Esophagus mucosa (tissue), 1 donor: ENCODE results near the gene CALD1. TPM values are rescaled to one million over a fixed set of nuclear protein-coding genes. Genes with fewer than 3 reads are reported as not detected.

Experiments used
- ATAC-seq: fragments of 200-7000 bp; cut with Tn5 transposase; one replicate; pipeline ENCODE4 v1.9.1; 2020
- total RNA-seq: library from RNA; stranded (reverse); gene quantifications from one replicate; pipeline ENCODE4 v1.2.4, GENCODE V29; 2023
- donor health status: DM: yes; HTN: yes; CAD: no.

CALD1 gene
- total RNA-seq, 1 donor from 2014 or later, result 46.1 TPM

- no peak for ATAC-seq
Measured at GRCh38 chr7:134828361-134828760, 48.9 kb downstream of the CALD1 start.

GRCh38 chr7:134829380-134829986 is 50.0 kb downstream of the CALD1 start:
- no peak for ATAC-seq

GRCh38 chr7:134831862-134832261 is 52.4 kb downstream of the CALD1 start:
- no peak for ATAC-seq

DNA sequence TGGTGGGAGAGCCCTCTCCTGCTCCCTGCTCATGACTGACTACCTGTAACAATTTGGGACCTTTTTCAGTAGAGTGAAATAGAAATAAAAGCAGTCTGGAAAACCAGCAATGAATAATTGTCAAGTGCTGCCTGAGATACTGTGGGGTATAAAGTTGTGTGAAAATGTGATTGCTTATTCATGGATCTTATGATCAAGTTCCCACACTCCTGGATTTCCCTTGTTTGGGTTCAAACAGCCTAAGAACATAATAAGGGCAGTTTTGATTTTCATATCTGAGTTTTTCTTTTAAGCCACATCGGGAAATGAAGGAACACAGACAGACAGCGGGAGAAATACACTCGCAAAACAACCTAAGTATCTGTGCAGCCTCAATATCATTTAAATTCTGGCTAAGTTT is 52.9 kb downstream of the CALD1 start:
- ATAC-seq, result no peak

GRCh38 chr7:134834689-134835462 is 55.4 kb downstream of the CALD1 start:
- no peak for ATAC-seq

GRCh38 chr7:134835463-134835823 is 56.0 kb downstream of the CALD1 start:
- no peak for ATAC-seq

- ATAC-seq, result no peak
Measured at GRCh38 chr7:134836447-134836846, 57.0 kb downstream of the CALD1 start.

DNA sequence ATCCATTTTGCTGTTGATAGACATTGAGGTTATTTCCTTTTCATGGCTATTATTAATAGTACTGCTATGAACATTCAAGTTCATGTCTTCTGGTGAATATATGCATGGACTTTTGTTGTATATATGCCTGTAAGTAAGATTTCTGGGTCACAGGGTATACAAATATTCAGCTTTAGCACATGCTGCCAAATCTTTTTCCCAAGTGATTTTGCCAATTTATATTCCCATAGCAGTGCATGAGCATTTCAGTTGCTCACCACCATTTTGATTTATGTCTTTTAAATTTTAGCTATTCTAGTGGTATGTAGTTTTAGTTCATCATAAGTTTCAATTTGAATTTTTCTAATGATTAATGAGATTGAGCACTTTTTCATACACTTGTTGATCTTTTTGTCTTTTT is 59.9 kb downstream of the CALD1 start:
- ATAC-seq, result no peak

- ATAC-seq, result no peak
Measured at GRCh38 chr7:134842062-134842461, 62.6 kb downstream of the CALD1 start.

DNA sequence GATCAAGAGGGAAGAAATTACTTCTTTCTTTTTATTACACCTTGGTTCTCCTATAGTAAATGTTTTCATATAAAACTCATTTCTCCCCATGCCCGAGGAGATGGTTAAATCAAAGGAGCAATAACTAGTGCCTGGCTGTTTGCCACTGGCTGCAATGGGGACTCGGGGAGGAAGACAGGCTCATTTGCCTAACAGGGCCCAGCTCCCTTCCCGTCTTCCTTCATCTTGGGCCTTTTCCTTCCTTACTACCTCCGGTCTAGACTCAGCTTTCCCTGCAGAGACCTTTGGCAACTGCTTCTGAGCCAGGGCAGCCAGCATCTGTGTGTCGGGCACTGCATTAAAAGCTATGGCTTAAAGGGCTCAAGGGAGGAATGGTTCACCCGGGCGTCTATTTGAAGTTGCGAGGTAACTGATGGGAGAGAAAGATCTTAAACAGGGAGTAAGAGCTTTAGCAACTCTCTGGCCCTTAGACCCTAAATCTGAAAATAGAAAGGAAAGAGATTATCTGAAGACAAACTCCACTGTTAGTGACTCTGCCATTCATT is 63.5 kb downstream of the CALD1 start:
- no peak for ATAC-seq

DNA sequence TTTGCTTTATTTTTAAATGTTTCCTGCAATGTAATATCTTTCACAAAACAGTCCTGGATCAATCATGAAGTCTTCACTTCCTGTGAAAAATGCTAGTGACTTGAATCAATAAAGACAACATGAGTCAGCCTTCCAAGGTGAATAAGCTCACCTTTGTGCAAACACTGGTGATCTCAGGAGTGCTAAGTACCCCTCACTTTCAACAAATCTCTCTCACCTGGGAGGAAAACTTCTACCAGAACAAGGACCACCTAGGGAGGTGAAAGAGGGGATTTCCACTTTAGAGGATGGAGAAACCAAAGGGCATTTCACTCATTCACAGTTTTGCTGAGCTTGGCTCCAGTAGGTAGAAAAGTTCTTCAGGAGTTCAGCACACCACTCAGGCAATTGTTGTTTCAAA is 64.8 kb downstream of the CALD1 start:
- no peak for ATAC-seq

DNA sequence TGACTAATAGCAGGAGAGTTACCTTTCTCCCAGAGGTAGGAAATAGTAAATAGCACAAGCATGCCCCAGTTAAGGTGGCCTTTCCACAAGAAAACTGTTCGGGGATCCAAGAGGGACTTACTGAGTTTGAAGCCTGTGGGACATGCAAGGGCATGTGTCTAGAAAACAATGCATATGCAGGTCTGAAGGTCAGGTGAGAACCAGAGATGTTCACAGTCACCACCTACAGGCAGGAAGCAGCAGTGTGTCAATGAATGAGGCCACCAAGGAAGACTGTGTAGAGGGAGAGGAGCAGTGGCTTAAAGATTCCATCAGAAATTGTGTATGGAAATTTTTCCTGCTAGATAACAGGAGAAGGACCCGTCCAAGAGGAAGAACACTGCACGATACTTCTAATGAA is 66.0 kb downstream of the CALD1 start:
- peak; percentile 77 for ATAC-seq

DNA sequence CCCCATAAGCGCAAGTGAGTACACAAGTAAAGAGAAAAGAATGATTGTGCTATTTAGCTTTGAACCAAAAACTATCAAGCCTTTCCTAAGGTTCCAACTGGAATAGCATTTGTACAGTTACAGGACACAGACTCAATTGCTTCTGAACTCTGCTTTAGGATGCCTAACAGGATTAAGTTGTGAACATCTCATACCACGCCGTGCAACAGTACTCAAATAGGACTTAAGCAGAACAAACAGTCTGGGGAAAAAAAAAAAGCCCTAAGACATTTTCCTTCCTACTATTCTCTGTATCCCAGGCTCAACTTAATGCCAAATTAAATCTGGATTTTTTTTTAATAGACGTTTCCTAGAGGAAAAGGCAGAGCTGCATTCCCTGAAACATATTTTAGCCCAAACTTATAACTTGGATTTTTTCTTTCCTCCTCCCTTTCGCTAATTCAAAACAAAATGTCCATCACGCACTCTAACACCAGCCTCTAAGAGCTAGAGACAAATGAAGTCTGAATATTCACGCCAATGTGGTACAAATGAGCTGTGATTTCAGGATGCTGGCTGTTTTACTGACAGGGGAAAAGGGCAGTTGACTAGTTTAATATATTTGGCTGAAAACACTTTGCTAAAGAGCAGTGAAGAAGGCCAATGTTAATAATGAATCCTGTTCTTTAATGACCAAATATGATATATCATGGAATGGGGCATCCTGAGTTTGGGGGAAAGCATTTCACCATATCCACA is 68.6 kb downstream of the CALD1 start:
- no peak for ATAC-seq

DNA sequence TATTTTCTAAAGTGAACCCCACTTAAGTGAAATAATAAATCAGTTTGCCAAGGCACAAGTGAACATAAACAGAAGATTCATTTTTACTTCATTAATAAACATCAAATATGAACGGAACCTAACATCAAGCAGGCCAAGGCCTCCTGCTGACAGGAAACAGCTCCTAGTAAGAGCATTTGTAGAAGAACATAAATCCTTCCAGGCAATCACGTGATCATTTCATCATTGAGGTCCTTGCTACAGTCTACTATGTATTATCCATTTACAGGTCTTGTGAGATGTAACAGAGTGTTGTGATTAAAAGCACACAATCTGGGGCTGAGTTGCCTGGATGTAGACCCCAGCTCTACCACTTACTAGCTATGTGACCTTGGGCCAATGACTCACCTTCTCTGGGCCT is 70.6 kb downstream of the CALD1 start:
- ATAC-seq, result no peak

DNA sequence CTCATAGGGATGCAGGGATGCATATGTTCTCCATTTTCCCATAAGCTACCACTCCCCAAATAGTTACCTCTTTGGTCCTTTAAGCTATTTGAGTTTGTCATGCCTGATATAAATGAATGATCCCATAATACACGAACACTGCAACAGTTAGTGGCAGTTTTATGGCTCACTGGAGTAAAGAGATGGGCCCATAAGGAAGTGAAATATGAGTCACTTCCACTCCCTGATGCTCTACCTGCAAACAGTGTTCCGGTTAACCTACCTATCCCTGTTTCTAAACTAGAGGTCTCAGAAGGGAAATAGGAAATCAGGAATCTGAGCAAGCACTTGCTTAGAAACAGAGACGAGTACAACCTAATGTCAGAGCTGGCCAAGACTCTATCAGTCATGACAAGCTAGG is 71.7 kb downstream of the CALD1 start:
- no peak for ATAC-seq

DNA sequence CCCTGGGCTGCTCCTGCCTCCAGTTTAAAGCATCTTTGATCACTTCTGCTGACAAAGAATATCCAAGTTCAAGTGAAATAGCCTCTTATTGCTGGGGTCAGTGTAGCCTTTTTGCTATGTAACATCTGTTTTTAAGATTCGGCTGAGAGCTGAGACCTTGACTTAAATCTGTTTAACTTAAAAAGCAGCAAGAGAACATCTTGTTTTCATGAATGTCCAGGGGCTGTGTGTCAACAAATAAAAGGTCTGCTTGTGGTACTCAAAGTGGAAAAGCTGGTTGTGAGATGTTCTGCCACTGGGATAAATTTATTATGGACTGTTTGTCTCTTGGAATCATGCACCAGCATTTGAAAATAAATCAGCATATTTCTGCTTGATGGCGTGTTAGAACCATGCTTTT is 73.2 kb downstream of the CALD1 start:
- ATAC-seq, result no peak

DNA sequence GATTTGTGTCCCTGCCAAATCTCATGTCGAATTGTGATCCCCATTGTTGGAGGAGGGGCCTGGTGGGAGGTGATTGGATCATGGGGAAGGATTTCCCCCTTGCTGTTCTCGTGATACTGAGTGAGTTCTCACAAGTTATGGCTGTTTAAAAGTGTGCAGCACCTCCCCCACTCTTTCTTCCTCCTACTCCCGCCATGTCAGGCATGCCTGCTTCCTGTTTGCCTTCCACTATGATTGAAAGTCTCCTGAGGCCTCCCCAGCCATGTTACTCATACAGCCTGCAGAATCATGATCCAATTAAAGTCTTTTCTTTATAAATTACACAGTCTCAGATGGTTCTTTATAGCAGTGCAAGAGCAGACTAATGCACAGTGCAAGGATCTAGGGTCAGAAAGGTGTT is 75.4 kb downstream of the CALD1 start:
- no peak for ATAC-seq

GRCh38 chr7:134855442-134855841 is 76.0 kb downstream of the CALD1 start:
- ATAC-seq, result no peak

DNA sequence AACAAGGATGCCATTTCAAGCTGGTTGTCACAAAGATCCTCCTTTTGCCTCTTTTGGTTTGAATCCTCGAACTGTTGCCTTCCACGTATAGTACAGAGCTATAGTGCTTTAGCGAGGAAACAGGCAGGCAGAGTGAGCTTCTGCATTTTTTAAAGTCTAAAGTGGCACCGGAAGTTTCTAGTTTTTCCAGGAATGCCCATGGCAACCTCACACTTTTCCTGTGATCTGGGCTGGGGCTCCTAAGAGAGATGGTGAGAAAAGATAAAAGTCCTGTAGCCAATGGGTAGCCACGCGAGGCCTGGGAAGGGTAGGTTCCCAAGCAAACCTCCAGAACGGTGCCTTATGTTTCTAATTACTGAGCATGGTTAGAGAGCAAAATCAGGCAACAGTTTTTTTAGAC is 76.7 kb downstream of the CALD1 start:
- no peak for ATAC-seq

DNA sequence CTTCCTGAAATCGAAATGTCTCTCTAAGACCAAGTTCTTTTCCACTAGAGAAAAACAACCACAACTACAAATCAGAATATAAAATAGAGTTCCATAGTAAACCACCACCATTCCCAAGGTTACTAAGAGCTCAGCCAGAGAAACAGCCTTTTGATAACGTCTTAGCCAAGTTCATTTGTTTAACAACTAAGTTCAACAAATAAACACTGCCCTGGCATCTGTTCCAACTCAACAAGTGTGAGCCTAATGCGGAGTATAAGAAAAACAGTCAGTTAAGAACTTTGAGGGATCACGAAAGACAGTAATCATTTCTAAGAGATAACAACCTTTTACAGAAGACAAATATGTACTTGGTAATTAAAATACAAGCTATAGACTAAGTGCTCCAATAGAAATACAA is 77.3 kb downstream of the CALD1 start:
- no peak for ATAC-seq

DNA sequence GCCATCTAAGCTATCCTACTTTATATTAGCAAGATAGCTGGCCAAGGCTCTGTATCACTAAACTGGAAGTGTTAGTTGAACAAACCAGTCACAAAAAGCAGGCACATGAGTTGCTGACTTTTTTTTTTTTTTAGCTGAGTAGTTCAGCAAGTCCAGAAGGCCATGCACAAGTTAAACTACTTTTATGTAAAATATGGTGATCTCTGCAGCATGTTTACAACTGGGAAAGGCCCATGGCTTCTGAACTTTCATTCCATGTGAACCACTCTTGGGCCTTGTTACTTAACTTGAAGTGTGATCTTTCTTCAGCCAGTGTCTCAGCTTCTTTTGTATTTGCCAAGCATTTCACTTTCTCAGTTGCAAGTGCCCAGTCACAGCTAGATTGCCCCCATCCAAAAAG is 78.5 kb downstream of the CALD1 start:
- ATAC-seq, result no peak

DNA sequence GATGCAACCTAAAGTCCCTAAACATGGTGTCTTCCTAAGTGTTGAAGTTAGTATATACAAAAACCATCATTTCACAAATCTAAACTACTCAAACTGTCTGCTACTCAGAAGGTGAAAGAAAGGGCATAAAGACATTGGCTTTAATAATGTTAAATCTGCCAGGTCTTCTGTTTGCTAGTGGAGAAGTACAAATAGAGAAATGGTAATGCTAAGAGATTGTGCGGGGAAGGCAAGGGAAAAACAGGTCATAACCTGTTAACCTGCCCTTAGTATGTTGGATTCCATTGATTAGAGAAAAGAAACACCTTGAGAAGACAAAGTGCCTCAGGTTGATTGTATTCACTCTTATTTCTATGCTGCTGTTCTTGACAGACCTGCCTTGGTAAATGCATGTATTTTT is 80.3 kb downstream of the CALD1 start:
- ATAC-seq, result no peak

- no peak for ATAC-seq
Measured at GRCh38 chr7:134865001-134865845, 85.8 kb downstream of the CALD1 start.
